ENCODE measurements around the gene SOCS7. TPM values are rescaled to one million over a fixed set of nuclear protein-coding genes. Genes with fewer than 3 reads are reported as not detected.

The SOCS7 gene
- total RNA-seq, 4 donors from 2014 or later, result 3.0 to 20.1 (median 15.2) TPM

GRCh38 chr17:38430316-38430715 is 78.7 kb downstream of the SOCS7 start:
- WGBS, 2 donors (ENCODE audit: low coverage in 1 of 2), result 49 to 57% methylated on average over 3 of the region's 3 CpGs
- DNase-seq, result no peak
- Histone ChIP-seq H3K27ac (peak overlapping the region; percentile 84 to 96 (median 90)), H3K36me3 (no peaks in the 10 kb centered on the region), H3K4me1 (peaks cover 9 to 28% (median 18%) of the 10 kb centered on the region in 4 donors), H3K4me3 (no peak overlapping the region), H3K27me3 (peaks cover 8% of the 10 kb centered on the region), H3K9me3 (no peaks in the 10 kb centered on the region)
- in situ Hi-C loops (cut with MboI; ENCODE audit: low pct_ligation_motif_present in 1 of 4, low pct_unique_long_range_greater_than_20kb in 1 of 4, low sequenced_read_pairs in 3 of 4) (loop anchor here in 1 of 4 donors (5.0 kb wide), 1 partner anchor 57 kb away; no protein-coding TSS in a partner anchor), intact Hi-C loops (cut with DNase I; ENCODE audit: low total_unique reads) (no loop called here)
- no peak for TF ChIP-seq POLR2AphosphoS5 (IDR thresholded peaks at IDR 0.05)
- TF ChIP-seq CTCF (IDR thresholded peaks at IDR 0.05), result no peak
- no peak for TF ChIP-seq EP300 (IDR thresholded peaks at IDR 0.05; ENCODE audit: low read depth)
- TF ChIP-seq POLR2A (IDR thresholded peaks at IDR 0.05), result no peak

- in situ Hi-C loops (cut with MboI; ENCODE audit: low pct_ligation_motif_present in 1 of 4, low pct_unique_long_range_greater_than_20kb in 1 of 4, low sequenced_read_pairs in 3 of 4) (loop anchor here in 1 of 4 donors (5.0 kb wide), 1 partner anchor 56 kb away; no protein-coding TSS in a partner anchor), intact Hi-C loops (cut with DNase I; ENCODE audit: low total_unique reads) (no loop called here)
- WGBS, 2 donors (ENCODE audit: low coverage in 1 of 2), result 87% methylated on average over 2 of the region's 2 CpGs; no CpG with 5 or more reads in 1 of the 2 donors
- TF ChIP-seq POLR2A (IDR thresholded peaks at IDR 0.05) (no peak), EP300 (IDR thresholded peaks at IDR 0.05; ENCODE audit: low read depth) (no peak)
- Histone ChIP-seq H3K9me3 (no peaks in the 10 kb centered on the region), H3K27me3 (peaks cover 8% of the 10 kb centered on the region), H3K36me3 (no peaks in the 10 kb centered on the region), H3K4me1 (peaks cover 9 to 28% (median 18%) of the 10 kb centered on the region in 4 donors), H3K4me3 (no peak overlapping the region), H3K27ac (peak overlapping the region in 3 of 4 donors; percentile 84 to 96 (median 87))
- DNase-seq, result no peak
Observed at GRCh38 chr17:38430822-38431221, 79.2 kb downstream of the SOCS7 start.

- Histone ChIP-seq H3K27ac (peak overlapping the region in 2 of 4 donors; percentile 30 to 96), H3K27me3 (peaks cover 8% of the 10 kb centered on the region)
- WGBS, 2 donors (ENCODE audit: low coverage in 1 of 2), result 79 to 100% methylated on average over 3 to 10 of the region's 10 CpGs
Observed at GRCh38 chr17:38431346-38432145, 79.9 kb downstream of the SOCS7 start.

GRCh38 chr17:38434178-38434665 is 82.6 kb downstream of the SOCS7 start:
- Histone ChIP-seq H3K4me1 (peaks cover 0 to 11% (median 1%) of the 10 kb centered on the region in 4 donors), H3K27me3 (no peaks in the 10 kb centered on the region), H3K27ac (peak overlapping the region in 2 of 4 donors; percentile 43 to 51), H3K36me3 (no peaks in the 10 kb centered on the region), H3K9me3 (no peaks in the 10 kb centered on the region), H3K4me3 (no peak overlapping the region)
- no peak for DNase-seq
- 80% methylated on average over 21 of the region's 21 CpGs; no CpG with 5 or more reads in 1 of the 2 donors for WGBS, 2 donors (ENCODE audit: low coverage in 1 of 2)
- no peak for TF ChIP-seq POLR2AphosphoS5 (IDR thresholded peaks at IDR 0.05)
- TF ChIP-seq CTCF (IDR thresholded peaks at IDR 0.05), result no peak
- TF ChIP-seq POLR2A (IDR thresholded peaks at IDR 0.05), result no peak
- TF ChIP-seq EP300 (IDR thresholded peaks at IDR 0.05; ENCODE audit: low read depth), result no peak
- intact Hi-C loops (cut with DNase I; ENCODE audit: low total_unique reads) (no loop called here), in situ Hi-C loops (cut with MboI; ENCODE audit: low pct_ligation_motif_present in 1 of 4, low pct_unique_long_range_greater_than_20kb in 1 of 4, low sequenced_read_pairs in 3 of 4) (loop anchor here in 1 of 4 donors (5.0 kb wide), 1 partner anchor 53 kb away; no protein-coding TSS in a partner anchor)

More at GRCh38 chr17:38431346-38432145, 79.9 kb downstream of the SOCS7 start:
- intact Hi-C loops (cut with DNase I; ENCODE audit: low total_unique reads) (no loop called here), in situ Hi-C loops (cut with MboI; ENCODE audit: low pct_ligation_motif_present in 1 of 4, low pct_unique_long_range_greater_than_20kb in 1 of 4, low sequenced_read_pairs in 3 of 4) (loop anchor here in 1 of 4 donors (5.0 kb wide), 1 partner anchor 56 kb away; no protein-coding TSS in a partner anchor)
- no peak for TF ChIP-seq POLR2AphosphoS5 (IDR thresholded peaks at IDR 0.05)
- TF ChIP-seq EP300 (IDR thresholded peaks at IDR 0.05; ENCODE audit: low read depth), result no peak
- no peak for TF ChIP-seq POLR2A (IDR thresholded peaks at IDR 0.05)
- no peak for TF ChIP-seq CTCF (IDR thresholded peaks at IDR 0.05)
- Histone ChIP-seq H3K4me1 (peaks cover 9 to 25% (median 18%) of the 10 kb centered on the region in 4 donors), H3K9me3 (no peaks in the 10 kb centered on the region), H3K4me3 (no peak overlapping the region), H3K36me3 (no peaks in the 10 kb centered on the region)
- no peak for DNase-seq

Data from transverse colon (tissue), 4 donors.